ENCODE data around the gene CDK10. TPM values are rescaled to one million over a fixed set of nuclear protein-coding genes. Genes with fewer than 3 reads are reported as not detected.

CDK10 gene
- total and polyA plus RNA-seq, 8 donors, result 33.7 to 253 (median 59.4) TPM

- DNase-seq, result peak in 5 of 6 donors; percentile 44 to 85 (median 60)
- ATAC-seq, result peak; percentile 19 to 45 (median 25)
- H3K27ac ChIP-seq, result peak overlapping the region; percentile 89 to 97 (median 96)
- intact Hi-C loops (cut with DNase I), result no loop called here
- H3K4me3 ChIP-seq, result peak overlapping the region; percentile 75 to 94 (median 87)
- no peak for TF ChIP-seq CTCF (IDR thresholded peaks at IDR 0.05)
- H3K36me3 ChIP-seq, result peaks cover 0 to 8% (median 0%) of the 10 kb centered on the region in 3 donors
- WGBS, 2 donors, result 0% methylated on average over 88 to 112 of the region's 112 CpGs
- H3K9me3 ChIP-seq, result no peaks in the 10 kb centered on the region
- H3K27me3 ChIP-seq, result no peaks in the 10 kb centered on the region
- FAIRE-seq, result no peak
- peaks cover 7 to 9% (median 8%) of the 10 kb centered on the region in 3 donors for H3K4me1 ChIP-seq
Measured at GRCh38 chr16:89721546-89722391, 35.3 kb downstream of the CDK10 start.

GRCh38 chr16:89722392-89723278 lies 36.1 kb downstream of the CDK10 start:
- 34 to 36% methylated on average over 56 of the region's 56 CpGs for WGBS, 2 donors
- intact Hi-C loops (cut with DNase I), result no loop called here
- H3K4me1 ChIP-seq, result peaks cover 7 to 9% (median 8%) of the 10 kb centered on the region in 3 donors
- DNase-seq (peak in 2 of 6 donors; percentile 48 to 85), ATAC-seq (peak in 2 of 4 donors; percentile 1 to 3), FAIRE-seq (no peak)
- TF ChIP-seq CTCF (IDR thresholded peaks at IDR 0.05), result no peak
- no peaks in the 10 kb centered on the region for H3K9me3 ChIP-seq
- peak overlapping the region; percentile 75 to 94 (median 87) for H3K4me3 ChIP-seq
- H3K27ac ChIP-seq, result peak overlapping the region; percentile 89 to 97 (median 96)
- no peaks in the 10 kb centered on the region for H3K27me3 ChIP-seq
- H3K36me3 ChIP-seq, result peaks cover 0 to 12% (median 0%) of the 10 kb centered on the region in 3 donors

GRCh38 chr16:89723279-89724250 lies 37.1 kb downstream of the CDK10 start:
- no peak for ATAC-seq

More at GRCh38 chr16:89723279-89724250, 37.1 kb downstream of the CDK10 start:
- Histone ChIP-seq H3K4me1 (peaks cover 7 to 9% (median 8%) of the 10 kb centered on the region in 3 donors), H3K36me3 (peaks cover 0 to 16% (median 0%) of the 10 kb centered on the region in 3 donors), H3K9me3 (no peaks in the 10 kb centered on the region), H3K4me3 (no peak overlapping the region), H3K27ac (no peak overlapping the region), H3K27me3 (no peaks in the 10 kb centered on the region)
- no peak for TF ChIP-seq CTCF (IDR thresholded peaks at IDR 0.05)
- intact Hi-C loops (cut with DNase I), result no loop called here
- DNase-seq (peak in 2 of 6 donors; percentile 42 to 86), FAIRE-seq (no peak)
- WGBS, 2 donors, result 81 to 88% methylated on average over 30 of the region's 30 CpGs
